ENCODE data around the gene TXNL1. TPM values are rescaled to one million over a fixed set of nuclear protein-coding genes. Genes with fewer than 3 reads are reported as not detected.

TXNL1 gene
- total and polyA plus RNA-seq, 2 donors (not counting 3 experiments of a cell fraction or from before 2014, with no cell fraction given) = 29.5 to 81.2 TPM

DNA sequence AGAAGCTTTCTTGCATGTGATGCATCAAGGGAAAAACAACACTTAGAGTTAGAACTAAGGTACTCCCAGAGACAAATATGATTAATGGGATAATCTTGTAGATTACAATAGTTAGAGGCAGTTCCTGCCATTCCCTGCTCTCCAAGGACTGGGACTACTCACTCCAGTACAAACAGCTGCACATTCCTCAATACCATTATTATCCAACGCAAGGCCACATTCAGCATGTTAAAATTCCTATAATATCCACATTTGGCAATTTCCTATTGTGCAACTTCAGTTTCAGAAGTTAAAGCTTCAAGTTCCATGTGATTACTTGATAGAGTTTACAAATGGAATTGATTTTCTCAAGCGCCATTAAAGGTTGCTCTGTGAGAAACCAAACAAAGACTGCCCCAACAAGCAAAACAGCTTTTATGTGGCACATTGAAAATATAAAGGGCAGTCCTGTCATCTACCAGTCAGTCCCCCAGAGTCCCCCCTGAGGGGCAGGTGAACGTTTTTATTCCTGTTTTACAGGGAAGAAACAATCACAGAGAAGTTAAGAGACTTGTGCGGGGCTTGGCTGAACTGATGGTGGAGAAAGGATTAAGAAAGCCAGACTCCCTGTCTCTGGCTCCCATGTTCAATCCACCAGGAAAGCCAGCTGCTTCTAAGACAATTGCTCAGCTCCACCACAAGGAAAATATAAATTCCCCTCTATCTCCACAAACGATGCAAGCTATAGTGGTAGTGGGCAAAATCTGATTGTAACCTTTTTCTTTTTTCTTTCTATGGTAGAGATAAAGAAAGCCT, 72.6 kb downstream of the TXNL1 start:
- Histone ChIP-seq H3K27me3 (ENCODE audit: control insufficient read depth in 2 of 2, insufficient read depth in 2 of 2, low read length in 2 of 2) (peaks cover 0 to 3% of the 10 kb centered on the region in 2 experiments), H3K9ac (replicated peaks; ENCODE audit: extremely low read depth, insufficient read depth, low read length) (no peak overlapping the region), H4K20me1 (replicated peaks; ENCODE audit: control insufficient read depth, extremely low read depth, insufficient read depth, low read length) (no peaks in the 10 kb centered on the region), H3K4me3 (replicated peaks in 1 of 3; ENCODE audit: insufficient read depth in 1 of 3, low read depth in 1 of 3, low read length in 3 of 3) (no peak overlapping the region), H3K9me1 (replicated peaks; ENCODE audit: control insufficient read depth, extremely low read depth, insufficient read depth, low read length) (no peaks in the 10 kb centered on the region), H3K79me2 (ENCODE audit: control insufficient read depth, insufficient read depth, low read length) (no peaks in the 10 kb centered on the region), H3K4me1 (ENCODE audit: control insufficient read depth, extremely low read depth, insufficient read depth, low read length) (no peaks in the 10 kb centered on the region), H3K27ac (ENCODE audit: insufficient read depth, low read depth, low read length) (no peak overlapping the region), H2AFZ (ENCODE audit: low read depth, low read length) (no peak overlapping the region), H3K9me3 (replicated peaks; ENCODE audit: control insufficient read depth, insufficient read depth, low read length) (no peaks in the 10 kb centered on the region), H3K4me2 (ENCODE audit: insufficient read depth, low read length) (no peak overlapping the region), H3K36me3 (ENCODE audit: control insufficient read depth in 2 of 2, extremely low read depth in 1 of 2, insufficient read depth in 2 of 2, low read length in 2 of 2) (no peaks in the 10 kb centered on the region)
- ChIA-PET POLR2A (no interaction called here), CTCF (interaction anchor here (0.5 to 2.8 kb wide), 2 partner anchors 10 to 168 kb away, joined by 3 to 14 read pairs; no protein-coding TSS in a partner anchor)
- BruUV-seq (replicated peaks) = no TSS peak
- TF ChIP-seq GATA2 (IDR thresholded peaks at IDR 0.05; ENCODE audit: insufficient read depth, insufficient read length, low read depth, low read length) (no peak), FOS (IDR thresholded peaks at IDR 0.05; ENCODE audit: borderline replicate concordance, insufficient read depth, low read length) (no peak)
- dilution Hi-C loops (cut with MboI; ENCODE audit: extremely low pct_ligation_motif_present, low sequenced_read_pairs) (no loop called here), intact Hi-C loops (cut with micrococcal nuclease) (no loop called here)
- FAIRE-seq (peak; percentile 33), DNase-seq (ENCODE audit: low read depth, low spot score) (peak; percentile 45)

GRCh38 chr18:56565046-56565445, 73.3 kb downstream of the TXNL1 start:
- FAIRE-seq (peak; percentile 53), DNase-seq (ENCODE audit: low read depth, low spot score) (no peak)
- intact Hi-C loops (cut with micrococcal nuclease) = no loop called here
- no peak overlapping the region for H3K4me3 ChIP-seq (replicated peaks in 1 of 3; ENCODE audit: insufficient read depth in 1 of 3, low read depth in 1 of 3, low read length in 3 of 3)
- TF ChIP-seq POLR2A (IDR thresholded peaks at IDR 0.05; ENCODE audit: low read depth, low read length) (no peak), GATA2 (IDR thresholded peaks at IDR 0.05; ENCODE audit: insufficient read depth, insufficient read length, low read depth, low read length) (no peak), MYC (IDR thresholded peaks at IDR 0.05; ENCODE audit: low read depth, low read length) (no peak), MAX (IDR thresholded peaks at IDR 0.05; ENCODE audit: insufficient read depth, insufficient read length) (no peak), POLR2AphosphoS5 (IDR thresholded peaks at IDR 0.05; ENCODE audit: insufficient read depth, low read depth, low read length) (no peak), EZH2 (IDR thresholded peaks at IDR 0.05; ENCODE audit: borderline replicate concordance, low read depth, low read length, severe bottlenecking) (no peak), FOS (IDR thresholded peaks at IDR 0.05; ENCODE audit: borderline replicate concordance, insufficient read depth, low read length) (no peak)
- TF ChIP-seq, protein P1, sequence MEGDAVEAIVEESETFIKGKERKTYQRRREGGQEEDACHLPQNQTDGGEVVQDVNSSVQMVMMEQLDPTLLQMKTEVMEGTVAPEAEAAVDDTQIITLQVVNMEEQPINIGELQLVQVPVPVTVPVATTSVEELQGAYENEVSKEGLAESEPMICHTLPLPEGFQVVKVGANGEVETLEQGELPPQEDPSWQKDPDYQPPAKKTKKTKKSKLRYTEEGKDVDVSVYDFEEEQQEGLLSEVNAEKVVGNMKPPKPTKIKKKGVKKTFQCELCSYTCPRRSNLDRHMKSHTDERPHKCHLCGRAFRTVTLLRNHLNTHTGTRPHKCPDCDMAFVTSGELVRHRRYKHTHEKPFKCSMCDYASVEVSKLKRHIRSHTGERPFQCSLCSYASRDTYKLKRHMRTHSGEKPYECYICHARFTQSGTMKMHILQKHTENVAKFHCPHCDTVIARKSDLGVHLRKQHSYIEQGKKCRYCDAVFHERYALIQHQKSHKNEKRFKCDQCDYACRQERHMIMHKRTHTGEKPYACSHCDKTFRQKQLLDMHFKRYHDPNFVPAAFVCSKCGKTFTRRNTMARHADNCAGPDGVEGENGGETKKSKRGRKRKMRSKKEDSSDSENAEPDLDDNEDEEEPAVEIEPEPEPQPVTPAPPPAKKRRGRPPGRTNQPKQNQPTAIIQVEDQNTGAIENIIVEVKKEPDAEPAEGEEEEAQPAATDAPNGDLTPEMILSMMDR (IDR thresholded peaks at IDR 0.05; ENCODE audit: extremely low read depth in 1 of 2, insufficient read depth in 1 of 2, low read depth in 1 of 2, low read length in 2 of 2) = no peak
- no peaks in the 10 kb centered on the region for H3K36me3 ChIP-seq (ENCODE audit: control insufficient read depth in 2 of 2, extremely low read depth in 1 of 2, insufficient read depth in 2 of 2, low read length in 2 of 2)
- H3K9ac ChIP-seq (replicated peaks; ENCODE audit: extremely low read depth, insufficient read depth, low read length) = no peak overlapping the region
- H4K20me1 ChIP-seq (replicated peaks; ENCODE audit: control insufficient read depth, extremely low read depth, insufficient read depth, low read length) = no peaks in the 10 kb centered on the region
- no peak overlapping the region for H3K27ac ChIP-seq (ENCODE audit: insufficient read depth, low read depth, low read length)
- POLR2A ChIA-PET = no interaction called here
- CTCF ChIA-PET = interaction anchor here (2.8 kb wide), 1 partner anchor 11 kb away, joined by 14 read pairs; no protein-coding TSS in a partner anchor
- BruUV-seq (replicated peaks) = no TSS peak
- H3K9me3 ChIP-seq (replicated peaks; ENCODE audit: control insufficient read depth, insufficient read depth, low read length) = no peaks in the 10 kb centered on the region
- H2AFZ ChIP-seq (ENCODE audit: low read depth, low read length) = no peak overlapping the region
- H3K4me2 ChIP-seq (ENCODE audit: insufficient read depth, low read length) = no peak overlapping the region
- H3K9me1 ChIP-seq (replicated peaks; ENCODE audit: control insufficient read depth, extremely low read depth, insufficient read depth, low read length) = no peaks in the 10 kb centered on the region
- dilution Hi-C loops (cut with MboI; ENCODE audit: extremely low pct_ligation_motif_present, low sequenced_read_pairs) = no loop called here
- H3K4me1 ChIP-seq (ENCODE audit: control insufficient read depth, extremely low read depth, insufficient read depth, low read length) = no peaks in the 10 kb centered on the region
- H3K27me3 ChIP-seq (ENCODE audit: control insufficient read depth in 2 of 2, insufficient read depth in 2 of 2, low read length in 2 of 2) = peaks cover 0 to 3% of the 10 kb centered on the region in 2 experiments
- no peaks in the 10 kb centered on the region for H3K79me2 ChIP-seq (ENCODE audit: control insufficient read depth, insufficient read depth, low read length)

Measured in endothelial cell of umbilical vein (primary cell).